ENCODE measurements around the gene CLEC20A.

GRCh38 chr1:178527117-178527516, 30.4 kb upstream of the CLEC20A start:
- TF ChIP-seq CTCF (IDR thresholded peaks at IDR 0.05) (no peak), POLR2A (IDR thresholded peaks at IDR 0.05) (no peak)

All from body of pancreas (tissue), 4 donors.